Erythroblast (primary cell): ENCODE results near the gene KDM4E.
"Not testable (repeated sequence)": the region's sequence is repeated elsewhere in the genome, so short reads cannot be mapped to it uniquely, and the experiment has no call there.

ENCODE experiments used
- GATA1 ChIP-seq: IDR thresholded peaks from 2 replicates; pipeline ENCODE4 v1.6.1; 2011; ENCODE audit warnings: low read depth, mild to moderate bottlenecking, control low read depth, low read length, moderate library complexity
- POLR2A ChIP-seq: IDR thresholded peaks from 2 replicates; pipeline ENCODE4 v1.6.1; 2011; ENCODE audit warnings: mild to moderate bottlenecking, low read length

DNA sequence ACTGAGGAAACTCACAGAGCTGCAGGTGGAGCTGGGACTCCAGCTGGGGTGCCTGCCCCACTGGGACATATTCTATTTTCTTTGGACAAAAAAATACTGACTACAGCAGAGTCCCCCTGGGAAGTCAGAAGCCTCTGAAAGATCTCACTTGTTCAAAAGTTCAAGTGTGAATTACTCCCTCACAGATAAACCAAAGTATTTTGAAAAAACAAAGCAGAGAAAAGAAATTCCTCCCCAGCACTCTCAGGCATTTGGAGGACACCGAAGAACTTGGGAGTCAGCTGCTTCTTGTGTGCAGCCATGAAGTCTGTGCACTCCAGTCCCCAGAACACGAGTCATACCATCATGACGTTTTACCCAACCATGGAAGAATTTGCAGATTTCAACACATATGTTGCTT is 24.1 kb downstream of the KDM4E start, which contains the start of gene KDM4F:
- TF ChIP-seq POLR2A, GATA1: not testable (repeated sequence)
